HG03039 (cell line): Measurements from ENCODE around the gene TADA3.

ENCODE experiments used
- ATAC-seq: cut with Tn5 transposase; IDR thresholded peaks from one replicate; pipeline ENCODE4 v1.9.1; 2021; ENCODE audit warnings: mild to moderate bottlenecking, moderate library complexity; ENCODE audit not compliant: unreplicated experiment

TADA3 gene

GRCh38 chr3:9762871-9763270 lies 29.4 kb downstream of the TADA3 start:
- no peak for ATAC-seq

DNA sequence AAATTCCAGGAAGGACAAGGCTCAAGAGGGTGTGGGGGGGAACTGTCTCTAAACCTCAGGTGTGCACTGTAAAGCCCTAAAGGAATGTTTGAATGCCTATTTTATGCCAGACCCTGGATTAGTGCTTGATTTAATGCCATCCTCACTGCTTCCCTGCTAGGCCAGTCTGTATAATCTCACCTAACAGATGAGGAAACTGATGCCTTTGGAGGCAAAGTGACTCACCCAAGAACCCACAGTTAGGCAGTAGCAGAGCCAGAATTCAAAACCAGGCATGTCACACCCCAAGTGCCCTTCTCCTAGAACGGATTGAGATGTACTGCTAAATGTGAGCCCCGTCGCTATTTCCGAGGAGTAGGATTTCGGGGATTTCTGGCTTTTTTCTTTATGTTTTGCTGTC lies 30.4 kb downstream of the TADA3 start:
- no peak for ATAC-seq

GRCh38 chr3:9760779-9761505 lies 31.3 kb downstream of the TADA3 start:
- no peak for ATAC-seq

GRCh38 chr3:9757427-9757826 lies 34.8 kb downstream of the TADA3 start:
- ATAC-seq, result no peak

DNA sequence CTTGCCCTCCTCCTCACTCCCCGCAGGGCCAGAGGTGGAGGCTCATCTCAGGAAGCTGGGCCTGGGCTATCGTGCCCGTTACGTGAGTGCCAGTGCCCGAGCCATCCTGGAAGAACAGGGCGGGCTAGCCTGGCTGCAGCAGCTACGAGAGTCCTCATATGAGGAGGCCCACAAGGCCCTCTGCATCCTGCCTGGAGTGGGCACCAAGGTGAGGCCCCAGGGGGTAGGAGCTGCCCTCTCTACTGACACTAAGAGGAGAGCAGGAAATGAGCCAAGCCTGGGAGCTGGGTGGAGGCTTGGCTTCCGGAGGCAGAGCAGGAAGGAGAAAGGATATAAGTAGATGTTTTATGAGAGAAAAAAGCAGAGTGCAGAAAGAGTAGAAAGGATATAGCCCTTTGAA lies 37.6 kb downstream of the TADA3 start:
- no peak for ATAC-seq

GRCh38 chr3:9750556-9751411 lies 41.5 kb downstream of the TADA3 start:
- no peak for ATAC-seq

GRCh38 chr3:9749645-9750555 lies 42.4 kb downstream of the TADA3 start, which contains the start of gene OGG1:
OGG1 (plus strand) TSS chr3:9749952; CDS start chr3:9750287, 335 bp downstream.
- peak; percentile 89 for ATAC-seq

GRCh38 chr3:9749296-9749644 lies 43.0 kb downstream of the TADA3 start:
- no peak for ATAC-seq

- ATAC-seq, result no peak
Observed at GRCh38 chr3:9748031-9748430, 44.2 kb downstream of the TADA3 start.

DNA sequence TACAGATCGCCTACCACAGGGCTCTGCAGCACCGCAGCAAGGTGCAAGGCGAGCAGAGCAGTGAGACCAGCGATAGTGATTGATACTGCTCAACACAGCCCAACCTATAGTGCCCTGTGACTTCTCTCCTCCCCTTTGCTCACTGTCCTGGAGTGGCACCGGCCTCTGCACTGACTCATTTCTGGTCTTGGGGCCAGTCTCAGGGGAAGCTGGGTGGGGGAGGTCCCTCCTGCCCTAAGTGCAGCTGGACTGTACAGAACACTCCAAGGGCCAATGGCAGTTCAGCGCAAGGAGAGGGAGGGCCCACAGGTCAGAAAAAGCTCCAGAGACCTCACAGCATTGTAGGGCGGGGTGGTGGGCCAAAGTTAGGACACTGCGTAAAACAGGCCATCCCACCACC lies 45.0 kb downstream of the TADA3 start:
- no peak for ATAC-seq

DNA sequence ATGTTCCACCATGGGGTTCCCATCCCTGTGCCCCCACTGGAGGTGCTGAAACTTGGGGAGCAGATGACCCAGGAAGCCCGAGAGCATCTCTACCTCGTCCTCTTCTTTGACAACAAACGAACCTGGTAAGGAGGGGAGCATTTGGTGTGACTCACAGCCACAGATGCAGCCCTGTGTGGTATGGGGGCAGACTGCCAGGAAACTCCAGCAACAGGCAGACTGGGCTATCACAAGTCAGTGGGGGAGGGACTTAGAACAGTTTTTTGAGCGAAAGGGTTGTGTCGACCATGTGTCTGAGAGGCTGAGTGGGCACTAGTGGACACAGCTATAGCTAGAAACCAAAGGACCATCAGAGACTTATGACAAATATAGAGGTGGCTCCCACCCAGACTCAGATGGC lies 45.9 kb downstream of the TADA3 start:
- ATAC-seq, result no peak

GRCh38 chr3:9745521-9745920 lies 46.8 kb downstream of the TADA3 start:
- ATAC-seq, result no peak

DNA sequence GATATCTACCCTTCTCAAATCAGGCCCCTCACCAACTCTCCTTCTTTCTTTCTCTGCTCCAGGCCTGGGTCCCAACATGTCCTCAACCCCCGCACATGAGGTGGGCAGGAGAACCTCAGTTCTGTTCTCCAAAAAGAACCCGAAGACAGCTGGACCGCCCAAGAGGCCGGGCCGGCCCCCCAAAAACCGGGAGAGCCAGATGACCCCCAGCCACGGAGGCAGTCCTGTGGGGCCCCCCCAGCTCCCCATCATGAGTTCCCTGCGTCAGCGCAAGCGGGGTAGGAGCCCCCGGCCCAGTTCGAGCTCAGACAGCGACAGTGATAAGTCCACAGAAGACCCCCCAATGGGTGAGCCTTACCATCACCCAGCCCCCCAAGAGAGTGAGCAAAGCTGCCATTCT lies 48.1 kb downstream of the TADA3 start:
- ATAC-seq, result no peak

DNA sequence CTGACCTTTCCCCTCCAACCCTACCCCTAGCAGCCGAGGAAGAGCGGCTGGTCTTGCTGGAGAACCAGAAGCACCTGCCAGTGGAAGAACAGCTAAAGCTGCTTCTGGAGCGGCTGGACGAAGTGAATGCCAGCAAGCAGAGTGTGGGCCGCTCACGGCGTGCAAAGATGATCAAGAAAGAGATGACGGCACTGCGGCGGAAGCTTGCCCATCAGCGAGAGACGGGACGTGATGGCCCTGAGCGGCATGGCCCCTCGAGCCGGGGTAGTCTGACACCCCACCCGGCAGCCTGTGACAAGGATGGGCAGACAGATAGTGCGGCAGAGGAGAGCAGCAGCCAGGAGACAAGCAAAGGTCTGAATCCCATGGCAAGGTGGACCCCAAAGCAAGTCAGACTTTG lies 48.7 kb downstream of the TADA3 start:
- ATAC-seq, result no peak

DNA sequence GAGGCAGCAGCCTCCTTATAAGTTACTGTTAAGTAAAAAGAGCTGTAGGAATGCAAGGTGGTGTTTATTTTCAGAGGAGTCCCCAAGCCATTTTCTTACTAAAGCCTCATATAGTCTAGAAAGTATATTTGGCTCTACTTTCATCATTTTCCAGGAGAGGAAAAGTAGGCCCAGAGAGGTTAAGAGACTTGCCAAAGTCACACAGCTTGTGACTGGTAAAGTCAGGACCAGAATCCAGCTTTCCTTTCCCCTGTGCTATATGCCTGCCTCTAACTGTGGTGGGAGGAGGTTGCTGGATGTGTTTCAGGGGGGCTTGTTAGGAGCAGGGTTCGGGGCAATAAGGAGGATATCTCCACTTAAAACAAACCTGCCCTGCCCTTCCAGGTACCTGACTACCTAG lies 49.7 kb downstream of the TADA3 start:
- ATAC-seq, result no peak

DNA sequence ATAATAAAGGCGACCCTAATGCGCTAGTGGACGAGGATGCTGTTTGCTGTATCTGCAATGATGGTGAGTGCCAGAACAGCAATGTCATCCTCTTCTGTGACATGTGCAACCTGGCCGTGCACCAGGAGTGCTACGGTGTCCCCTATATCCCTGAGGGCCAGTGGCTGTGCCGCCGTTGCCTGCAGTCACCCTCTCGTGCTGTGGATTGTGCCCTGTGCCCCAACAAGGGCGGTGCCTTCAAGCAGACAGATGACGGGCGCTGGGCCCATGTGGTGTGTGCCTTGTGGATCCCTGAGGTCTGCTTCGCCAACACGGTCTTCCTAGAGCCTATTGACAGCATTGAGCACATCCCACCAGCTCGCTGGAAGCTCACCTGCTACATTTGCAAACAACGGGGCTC lies 53.1 kb downstream of the TADA3 start:
- no peak for ATAC-seq

DNA sequence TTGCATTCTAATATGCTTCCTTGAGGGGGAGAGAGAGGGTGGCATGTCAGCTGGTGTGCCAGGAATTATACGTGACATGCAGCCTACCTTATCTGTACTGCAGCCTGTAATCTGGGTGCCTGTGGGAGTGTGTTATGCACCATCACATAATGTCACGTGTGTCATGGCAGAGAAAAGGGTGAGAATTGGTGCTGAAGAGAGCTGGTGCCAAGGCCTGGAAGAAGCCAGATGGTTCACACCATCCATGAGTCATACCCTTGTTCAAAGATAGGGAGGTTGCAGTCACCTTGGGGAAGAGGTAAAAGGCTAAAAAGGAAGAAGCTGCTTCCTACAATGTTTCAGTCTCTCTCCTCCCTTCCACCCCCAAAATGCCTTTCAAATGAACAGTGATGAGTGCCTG lies 55.4 kb downstream of the TADA3 start:
- no peak for ATAC-seq

DNA sequence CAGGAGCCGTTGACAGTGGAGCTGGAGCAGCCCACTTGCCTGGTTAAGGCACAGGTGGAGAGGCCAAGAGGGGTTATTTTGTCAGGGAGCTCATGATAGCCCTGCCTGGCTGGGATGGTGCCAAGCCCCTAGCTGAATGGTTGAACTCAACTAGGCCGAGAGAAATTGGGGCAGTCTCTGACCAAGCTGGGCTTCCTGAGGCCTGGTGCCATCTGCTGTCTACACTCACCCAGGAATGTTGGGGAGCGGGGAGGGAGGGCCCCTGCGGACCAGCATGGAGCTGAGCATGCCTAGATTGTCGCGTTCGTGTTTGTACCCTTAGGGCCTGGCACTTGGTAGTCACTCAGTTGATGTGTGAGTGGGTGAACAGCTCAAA lies 59.5 kb downstream of the TADA3 start:
- ATAC-seq, result no peak

- peak; percentile 11 for ATAC-seq
Observed at GRCh38 chr3:9732080-9732739, 60.1 kb downstream of the TADA3 start.

DNA sequence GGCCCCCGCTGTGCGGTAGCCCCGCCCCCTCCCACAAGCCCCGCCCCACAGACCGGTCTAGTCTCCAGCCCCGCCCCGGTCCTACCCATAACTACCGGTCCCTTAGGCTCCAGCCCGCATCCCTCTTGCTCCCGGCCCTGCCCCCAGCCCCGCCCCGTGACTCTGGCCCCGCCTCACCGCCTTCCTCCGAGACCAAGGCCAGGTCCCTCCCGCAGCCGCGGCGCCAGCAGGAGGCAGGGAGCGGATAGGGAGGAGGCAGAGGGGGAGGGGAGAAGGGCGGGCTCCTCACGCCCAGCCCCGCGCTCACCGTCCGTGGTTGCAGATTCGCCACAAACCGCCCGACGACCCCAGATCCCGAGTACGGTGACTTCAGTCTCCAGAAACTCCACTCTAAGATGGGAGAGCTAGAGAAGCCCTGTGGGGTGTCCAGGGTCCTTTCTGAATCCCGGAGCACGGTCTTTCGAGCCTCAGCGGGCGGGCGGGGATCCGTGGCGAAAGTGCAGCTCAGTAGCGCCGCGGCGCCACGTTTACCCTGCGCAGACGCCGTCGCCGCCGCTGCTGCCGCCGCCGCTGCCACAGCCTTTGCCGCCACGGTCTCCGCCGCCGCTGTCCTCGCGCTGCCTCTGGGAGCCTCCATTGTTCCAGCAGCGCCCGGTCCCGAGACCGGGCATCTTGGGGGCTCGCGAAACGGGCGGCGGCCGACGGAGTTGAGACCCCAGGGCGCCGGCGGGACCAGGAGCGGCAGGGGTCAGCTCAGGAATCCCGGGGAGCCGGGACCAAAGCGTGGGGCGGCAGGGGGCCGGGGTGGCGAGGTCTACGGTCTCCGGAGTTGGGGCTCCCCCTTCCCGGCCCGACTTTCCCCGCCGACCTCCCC lies 60.8 kb downstream of the TADA3 start, which contains the start of gene BRPF1:
TSS of gene BRPF1 (plus strand) at position 530 of the 874 bp plus-strand sequence. CDS start 2,406 bp downstream, outside the sequence.
- peak; percentile 90 for ATAC-seq
